ENCODE results near the gene GNRHR.
A peak's percentile ranks its signal among the peaks of the same experiment; 100 is the strongest.
"Not testable (repeated sequence)": the region's sequence is repeated elsewhere in the genome, so short reads cannot be mapped to it uniquely, and the experiment has no call there.

GNRHR gene

DNA sequence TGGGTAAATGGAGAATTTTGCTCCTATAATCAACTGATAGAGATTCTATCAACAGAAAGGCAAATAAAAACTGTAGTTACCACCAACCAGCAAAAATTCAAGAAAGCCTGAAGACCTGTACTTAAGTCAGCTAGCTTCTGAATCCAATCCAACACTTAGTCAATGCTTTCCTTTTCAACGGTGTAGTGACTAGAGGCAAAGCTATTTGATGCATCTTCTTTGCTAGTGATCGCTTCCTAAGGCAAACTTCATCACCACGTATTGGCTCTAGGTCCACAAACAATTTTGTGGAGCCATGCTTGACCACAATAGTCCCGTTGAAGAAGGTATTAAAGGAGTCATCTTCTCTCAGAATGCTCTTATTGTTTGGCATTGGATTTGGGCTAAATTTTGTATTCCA is 28.2 kb downstream of the GNRHR start:
- no peak for DNase-seq

DNA sequence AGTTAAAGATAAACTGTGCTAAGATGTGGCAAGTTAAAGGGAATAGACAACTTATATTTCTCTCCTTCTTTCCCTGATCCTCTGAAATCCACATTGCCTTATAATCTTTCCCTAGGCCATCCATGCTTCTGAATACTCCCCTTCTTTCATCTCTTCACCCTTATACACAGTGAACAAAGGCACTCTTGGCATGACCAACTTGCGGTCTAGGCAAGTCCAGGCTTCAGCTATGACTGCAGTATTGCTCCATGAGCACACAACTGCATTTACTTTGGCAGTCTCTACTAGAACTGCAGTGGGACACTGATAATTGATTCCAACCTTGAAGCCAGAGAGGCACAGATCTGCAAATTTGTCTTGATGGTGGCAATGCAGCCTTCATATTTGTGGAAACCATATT is 29.1 kb downstream of the GNRHR start:
- no peak for DNase-seq

DNA sequence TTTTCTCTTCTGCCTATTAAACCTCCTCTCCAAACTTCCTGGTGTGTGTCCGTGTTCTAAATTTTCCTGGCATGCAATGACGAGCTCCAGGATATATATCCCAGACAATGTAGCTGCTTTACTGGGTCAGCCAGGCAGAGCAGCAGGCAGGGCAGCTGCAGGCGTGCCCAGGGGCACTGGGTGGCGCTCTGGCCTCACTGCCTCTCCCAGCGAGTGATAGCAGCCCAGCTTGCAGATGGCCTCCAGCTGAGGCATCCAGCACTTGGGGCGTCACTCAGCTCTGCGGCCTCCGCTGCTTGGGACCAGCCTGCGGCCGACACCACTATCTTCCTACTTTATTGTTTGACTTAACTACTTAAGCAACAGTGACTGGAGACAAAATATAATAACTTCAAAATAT is 30.2 kb downstream of the GNRHR start:
- no peak for DNase-seq

DNA sequence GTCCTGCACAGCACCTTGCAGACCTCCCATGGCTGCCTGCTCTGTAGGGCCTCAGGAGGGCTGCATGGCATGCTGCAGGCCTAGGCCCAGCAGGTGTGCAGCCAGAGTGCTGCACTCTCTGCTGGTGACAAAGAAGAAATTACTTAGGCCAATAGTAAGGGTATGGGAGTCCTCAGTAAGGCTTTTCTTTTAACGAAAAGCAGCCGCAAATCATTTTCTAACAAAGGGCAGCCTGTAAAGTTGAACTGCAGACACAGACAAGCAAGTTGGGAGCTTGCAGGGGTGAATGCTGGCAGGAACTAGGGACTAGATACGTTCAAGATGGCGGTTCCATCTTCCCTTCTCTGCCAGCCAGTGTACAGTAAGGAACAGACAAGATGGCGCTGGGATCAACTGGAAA is 30.8 kb downstream of the GNRHR start:
- DNase-seq, result no peak

DNA sequence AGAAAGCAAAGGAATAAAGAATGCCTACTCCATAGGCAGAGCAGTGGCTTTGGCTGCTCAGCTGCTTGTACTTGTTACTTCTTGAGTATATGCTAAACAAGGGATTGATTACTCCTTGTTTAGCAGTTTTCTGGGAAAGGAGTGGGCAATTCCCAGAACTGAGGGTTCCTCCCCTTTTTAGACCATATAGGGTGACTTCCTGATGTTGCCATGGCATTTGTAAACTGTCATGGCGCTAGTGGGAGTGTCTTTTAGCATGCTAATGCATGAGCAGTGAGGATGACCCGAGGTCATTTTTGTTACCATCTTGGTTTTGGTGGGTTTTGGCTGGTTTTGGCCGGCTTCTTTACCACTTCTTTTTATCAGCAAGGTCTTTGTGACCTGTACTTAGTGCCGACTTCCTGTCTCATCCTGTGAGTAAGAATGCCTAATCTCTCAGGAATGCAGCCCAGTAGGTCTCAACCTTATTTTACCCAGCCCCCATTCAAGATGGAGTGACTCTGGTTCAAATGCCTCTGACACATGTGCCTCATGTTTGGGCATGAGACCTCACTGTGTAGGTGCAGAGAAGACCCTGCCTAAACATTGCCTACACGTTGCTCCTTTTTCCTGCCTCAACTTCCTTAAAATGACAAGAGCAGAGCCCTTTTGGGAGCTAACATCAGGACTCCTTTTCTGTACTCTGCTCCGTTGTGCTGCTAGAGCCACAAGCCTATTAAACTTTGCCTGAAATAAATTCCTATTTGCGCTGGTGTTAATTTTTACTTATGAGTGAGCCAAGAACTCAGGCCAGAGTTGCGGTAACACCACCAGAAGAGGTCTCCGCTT is 32.2 kb downstream of the GNRHR start:
- no peak for DNase-seq

DNA sequence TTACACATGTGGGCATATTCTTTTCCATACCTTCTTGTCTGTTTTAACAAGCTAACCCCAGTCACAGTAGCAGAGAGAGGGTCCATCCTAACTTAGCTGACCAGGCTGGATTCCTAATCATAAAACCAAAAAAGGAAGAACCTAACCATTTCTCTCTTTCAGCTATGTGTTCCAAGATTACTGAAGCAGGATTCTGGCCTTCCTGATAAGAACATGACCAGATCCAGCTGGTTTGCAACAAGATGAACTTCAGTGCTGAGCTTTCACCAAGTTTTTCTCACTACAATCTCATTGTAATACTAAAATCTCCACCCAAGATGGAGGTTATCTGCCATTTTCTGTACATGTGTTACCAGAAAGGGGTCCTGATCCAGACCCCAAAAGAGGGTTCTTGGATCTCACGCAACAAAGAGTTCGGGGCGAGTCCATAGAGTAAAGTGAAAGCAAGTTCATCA is 32.8 kb downstream of the GNRHR start:
- DNase-seq, result no peak

DNA sequence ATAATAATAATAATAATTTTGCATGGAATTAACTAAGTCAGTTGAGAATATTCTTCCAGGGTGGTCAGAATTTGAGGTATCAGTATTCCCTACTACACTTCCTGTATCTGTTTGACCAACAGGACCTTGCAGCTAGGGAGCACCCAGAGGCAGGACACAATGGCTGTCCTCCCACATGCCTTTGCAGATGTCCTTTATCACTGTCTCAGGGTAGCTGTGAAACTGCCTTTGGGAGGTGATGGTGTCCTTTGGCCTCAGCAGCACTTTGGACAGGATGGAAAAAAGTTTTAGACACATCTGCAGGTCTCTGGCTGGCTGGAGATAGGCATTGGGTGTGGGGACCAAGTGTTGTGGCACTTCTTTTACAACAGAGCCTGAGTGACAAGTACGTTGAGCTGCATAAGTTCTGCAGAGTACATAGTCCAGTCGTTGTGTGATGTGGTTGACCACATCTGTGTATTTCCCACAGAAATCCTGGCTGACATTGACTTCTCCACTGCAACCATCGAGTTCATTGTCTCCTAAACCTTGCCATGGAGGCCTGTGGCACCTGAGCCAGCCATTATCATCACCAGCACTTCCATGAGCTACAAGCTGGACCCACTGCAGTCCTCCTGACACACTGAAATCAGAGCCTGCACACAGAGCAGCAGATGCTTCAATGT is 34.1 kb downstream of the GNRHR start:
- DNase-seq, result no peak

DNA sequence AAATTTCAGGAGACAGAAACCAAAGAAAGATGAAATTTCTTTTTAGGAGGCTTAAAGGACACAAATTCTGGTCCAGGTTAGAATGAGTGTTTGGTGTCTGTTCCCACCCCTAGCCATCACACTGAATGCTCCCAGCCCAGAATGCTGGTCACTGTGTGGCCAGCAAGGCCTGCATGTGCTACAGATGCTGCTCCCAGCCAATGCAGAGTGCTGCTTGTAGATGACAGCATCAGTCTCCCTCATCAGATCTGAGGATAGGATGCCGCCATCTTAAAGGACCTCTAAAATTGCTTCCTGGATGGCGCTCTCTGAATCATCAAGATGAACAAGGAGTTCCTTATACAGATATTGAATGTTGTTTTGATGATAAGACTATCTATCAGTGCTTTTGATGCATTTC is 35.3 kb downstream of the GNRHR start:
- DNase-seq, result no peak

DNA sequence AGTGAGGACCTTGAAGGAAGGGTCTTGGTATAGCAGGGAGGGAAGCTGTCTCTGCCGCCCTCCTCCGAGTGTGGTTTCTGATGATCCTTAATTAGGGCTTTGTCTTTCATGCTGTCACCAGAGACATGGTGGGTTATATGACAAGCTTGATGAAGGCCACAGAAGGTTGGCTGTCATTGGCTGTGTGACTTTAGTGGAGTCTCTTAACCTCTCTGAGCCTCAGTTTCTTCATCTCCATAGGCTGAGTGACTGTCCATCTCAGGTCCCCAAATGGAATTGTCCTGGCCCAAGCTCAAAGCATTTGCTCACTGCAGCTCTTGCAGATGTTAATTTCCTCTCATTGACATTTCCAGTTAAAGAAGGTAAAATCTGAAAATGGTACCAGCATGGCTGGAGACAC is 36.6 kb downstream of the GNRHR start:
- DNase-seq, result no peak

DNA sequence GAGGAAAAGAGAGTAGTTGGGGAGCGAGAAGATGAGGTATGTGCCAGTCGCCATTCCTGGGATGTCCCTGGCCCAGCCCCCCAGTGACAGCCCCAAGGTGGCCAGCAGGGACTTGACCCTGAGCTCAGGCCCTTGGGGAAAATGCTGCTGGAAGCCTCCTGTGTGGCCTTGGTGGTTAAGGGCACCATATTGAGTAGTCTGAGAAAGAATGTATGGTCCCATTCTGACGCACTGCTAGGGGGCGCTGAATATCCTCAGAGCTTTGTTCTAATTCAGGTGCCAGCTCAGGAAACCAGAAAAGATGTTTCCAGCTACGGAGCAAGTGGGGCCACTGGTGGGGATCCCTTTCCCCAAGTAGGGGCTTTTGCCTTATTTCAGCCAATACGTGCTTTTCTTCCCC is 39.2 kb downstream of the GNRHR start:
- no peak for DNase-seq

DNA sequence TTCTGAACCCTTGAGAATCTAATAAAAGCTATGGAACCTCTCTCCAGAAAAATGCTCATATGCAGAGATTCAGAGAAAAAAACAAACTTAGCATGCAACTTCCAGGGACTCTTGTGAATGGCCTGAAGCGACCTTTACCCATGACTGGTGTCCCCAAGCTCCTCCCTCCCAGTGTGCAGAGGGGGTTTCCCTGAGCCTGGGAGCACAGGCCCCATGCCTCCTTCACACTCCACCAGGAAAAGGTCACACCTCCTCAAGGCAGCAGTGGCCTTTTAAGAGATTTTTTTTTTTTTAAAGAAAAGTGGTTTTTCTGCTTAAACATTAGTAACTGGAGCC is 40.0 kb downstream of the GNRHR start:
- DNase-seq, result peak; percentile 43

DNA sequence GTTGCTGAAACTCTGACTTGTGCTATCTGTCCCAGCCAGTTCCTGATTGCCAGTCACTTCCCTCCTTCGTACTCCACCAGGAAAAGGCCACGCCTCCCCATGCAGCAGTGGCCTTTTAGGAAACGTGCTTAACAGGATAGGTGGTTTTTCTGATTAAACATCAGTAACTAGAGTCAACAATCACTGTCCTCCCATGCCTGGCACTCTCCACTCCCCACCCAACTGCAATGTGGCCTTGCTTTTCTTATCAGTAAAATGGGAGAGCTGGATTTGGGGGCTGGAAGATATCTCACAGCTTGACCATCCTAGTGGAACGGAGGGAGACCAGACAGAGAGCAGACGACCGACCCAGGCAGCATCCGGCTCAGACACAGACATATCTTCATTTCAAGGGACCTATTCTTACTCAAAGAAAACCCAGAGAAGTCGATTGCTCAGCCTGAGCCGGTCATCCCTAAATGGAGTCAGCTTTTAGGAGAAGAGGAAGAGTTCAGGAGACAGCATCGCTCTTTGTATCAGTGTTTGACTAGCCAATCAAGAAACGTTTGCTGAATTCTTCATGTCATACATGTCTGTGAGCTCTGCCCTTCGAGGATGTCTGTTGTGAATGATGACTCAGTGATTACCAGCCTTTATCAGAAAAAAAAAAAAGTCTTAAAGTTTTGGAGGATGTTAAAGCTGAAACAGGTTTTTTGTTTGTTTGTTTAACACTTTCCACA is 40.5 kb downstream of the GNRHR start:
- no peak for DNase-seq

DNA sequence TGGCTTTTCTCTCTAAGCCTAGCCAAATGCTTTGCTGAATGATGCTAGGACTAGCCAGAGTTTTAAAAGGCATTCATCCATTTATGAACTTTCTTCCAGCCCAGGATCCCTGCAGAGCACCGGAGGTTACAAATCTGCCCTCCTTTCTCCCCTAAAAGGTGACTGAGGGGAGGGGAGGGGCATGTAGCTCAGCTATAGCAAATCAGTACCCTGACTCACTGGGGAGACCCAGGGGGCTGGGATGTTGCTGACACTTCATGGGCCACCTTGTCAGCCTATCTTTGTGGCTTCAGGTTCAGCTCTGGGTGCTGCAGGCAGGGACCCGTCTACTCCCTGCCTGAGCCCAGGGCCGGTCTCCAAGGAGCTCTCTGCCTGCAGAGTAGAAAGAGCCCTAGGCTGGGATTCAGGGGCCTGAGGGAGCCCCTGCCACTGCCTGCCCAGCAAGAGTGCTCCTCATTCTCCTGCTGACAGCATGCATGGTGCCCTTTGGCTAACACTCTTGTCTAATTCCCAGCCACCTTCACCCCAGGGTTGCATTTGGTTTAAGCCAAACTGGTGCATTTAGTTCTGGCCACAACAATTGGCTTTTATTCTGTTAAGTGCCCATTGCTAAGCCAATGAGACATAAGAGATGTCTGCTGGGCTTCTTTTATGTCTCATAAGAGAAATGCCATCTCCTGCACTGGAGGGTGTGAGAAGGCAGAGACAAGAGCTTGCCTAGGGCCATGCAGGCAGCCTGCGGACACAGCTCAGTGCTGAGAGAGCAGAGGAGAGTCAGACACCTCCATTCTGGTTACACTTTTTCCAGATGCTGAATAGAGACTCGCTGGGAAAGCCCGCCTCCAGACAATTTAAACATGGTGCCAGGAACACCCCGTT is 41.3 kb downstream of the GNRHR start:
- no peak for DNase-seq

DNA sequence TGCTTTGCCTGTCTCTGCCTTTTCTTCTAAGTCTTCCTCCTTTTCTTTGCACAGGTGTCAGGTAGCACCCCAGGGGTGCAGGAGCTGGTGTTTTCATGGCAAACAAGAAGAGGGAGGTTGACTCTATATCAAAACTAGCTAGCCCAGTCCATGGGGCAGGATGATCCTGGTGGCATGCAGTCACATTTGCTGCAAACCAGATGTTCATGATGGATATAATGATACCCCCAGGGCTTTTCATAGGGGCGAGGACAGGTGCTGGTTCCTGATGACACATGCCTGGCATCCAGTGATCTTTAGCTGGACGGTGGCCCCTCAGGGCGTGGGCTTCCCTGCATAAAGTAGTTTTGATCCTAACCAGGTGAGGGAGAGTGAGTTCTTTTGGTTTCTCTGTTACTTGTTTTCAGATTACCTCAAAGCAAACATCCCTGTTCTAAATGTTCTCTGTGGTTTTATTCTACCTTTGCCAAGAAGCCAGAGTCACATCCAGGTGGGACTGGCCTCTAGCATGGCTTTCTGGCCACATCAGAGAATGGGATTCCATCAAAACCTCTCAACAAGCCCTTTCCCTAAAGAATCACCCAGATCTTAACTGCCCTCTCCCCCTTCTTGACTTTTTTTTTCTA is 42.1 kb downstream of the GNRHR start:
- DNase-seq, result no peak

DNA sequence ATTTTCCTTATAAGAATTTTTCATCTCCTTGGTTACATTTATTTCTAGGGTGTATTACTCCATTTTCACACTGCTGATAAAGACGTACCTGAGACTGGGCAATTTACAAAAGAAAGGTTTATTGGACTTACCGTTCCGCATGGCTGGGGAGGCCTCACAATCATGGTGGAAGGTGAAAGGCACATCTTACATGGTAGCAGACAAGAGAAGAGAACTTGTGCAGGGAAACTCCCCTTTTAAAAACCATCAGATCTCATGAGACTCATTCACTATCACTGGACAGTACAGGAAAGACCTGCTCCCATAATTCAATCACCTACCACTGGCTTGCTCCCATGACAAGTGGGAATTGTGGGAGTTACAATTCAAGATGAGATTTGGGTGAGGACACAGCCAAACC is 47.5 kb downstream of the GNRHR start:
- not testable (repeated sequence) for DNase-seq

DNA sequence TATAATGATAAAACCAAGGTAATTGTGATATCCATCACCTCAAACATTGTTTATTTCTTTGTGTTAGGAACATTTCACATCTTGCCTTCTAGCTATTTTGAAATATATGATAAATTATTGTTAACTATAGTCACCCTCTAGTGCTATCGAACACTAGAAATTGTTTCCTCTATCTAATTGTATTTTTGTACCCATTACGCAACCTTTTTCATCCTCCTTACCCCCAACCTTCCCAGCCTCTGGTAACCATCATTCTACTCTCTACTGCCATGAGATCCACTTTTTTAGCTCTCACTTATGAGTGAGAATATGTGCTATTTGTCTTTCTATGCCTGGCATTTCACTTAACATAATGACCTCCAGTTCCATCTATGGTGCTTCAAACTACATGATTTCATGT is 49.3 kb downstream of the GNRHR start:
- DNase-seq, result no peak

DNA sequence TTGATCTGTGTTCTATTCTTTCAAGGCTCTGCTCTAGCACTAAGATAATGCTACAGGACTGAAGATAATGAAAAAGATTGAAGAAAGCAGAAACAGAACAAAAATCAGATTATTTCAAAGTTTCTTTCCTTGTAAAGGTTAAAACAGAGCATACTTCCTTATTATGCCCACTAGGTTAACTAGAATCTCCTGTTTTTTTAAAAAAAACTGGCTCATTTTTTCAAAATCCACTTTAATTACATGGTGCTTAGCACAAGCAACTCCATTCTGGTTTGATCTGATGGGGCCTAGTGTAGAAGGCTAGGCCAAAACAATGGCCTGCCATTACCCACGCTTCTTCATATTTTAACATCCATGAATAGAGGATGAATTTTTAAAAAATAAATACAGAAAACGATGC is 52.0 kb downstream of the GNRHR start:
- DNase-seq, result no peak

DNA sequence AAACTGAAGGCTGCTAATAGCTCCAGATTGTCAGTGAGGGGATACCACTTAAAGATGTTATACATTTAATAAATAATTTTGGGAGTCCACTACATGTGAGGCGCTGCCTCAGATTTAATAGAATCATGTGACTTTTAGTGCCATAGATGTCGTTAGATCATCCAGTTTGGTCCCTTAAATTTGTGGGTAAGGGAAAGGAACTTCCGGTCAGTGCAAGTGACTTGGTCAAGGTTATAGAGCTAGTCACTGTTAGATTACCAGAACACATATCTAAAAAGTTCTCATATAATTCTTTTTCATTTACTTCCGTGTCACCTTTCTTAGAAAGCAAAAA is 52.7 kb downstream of the GNRHR start:
- no peak for DNase-seq

DNA sequence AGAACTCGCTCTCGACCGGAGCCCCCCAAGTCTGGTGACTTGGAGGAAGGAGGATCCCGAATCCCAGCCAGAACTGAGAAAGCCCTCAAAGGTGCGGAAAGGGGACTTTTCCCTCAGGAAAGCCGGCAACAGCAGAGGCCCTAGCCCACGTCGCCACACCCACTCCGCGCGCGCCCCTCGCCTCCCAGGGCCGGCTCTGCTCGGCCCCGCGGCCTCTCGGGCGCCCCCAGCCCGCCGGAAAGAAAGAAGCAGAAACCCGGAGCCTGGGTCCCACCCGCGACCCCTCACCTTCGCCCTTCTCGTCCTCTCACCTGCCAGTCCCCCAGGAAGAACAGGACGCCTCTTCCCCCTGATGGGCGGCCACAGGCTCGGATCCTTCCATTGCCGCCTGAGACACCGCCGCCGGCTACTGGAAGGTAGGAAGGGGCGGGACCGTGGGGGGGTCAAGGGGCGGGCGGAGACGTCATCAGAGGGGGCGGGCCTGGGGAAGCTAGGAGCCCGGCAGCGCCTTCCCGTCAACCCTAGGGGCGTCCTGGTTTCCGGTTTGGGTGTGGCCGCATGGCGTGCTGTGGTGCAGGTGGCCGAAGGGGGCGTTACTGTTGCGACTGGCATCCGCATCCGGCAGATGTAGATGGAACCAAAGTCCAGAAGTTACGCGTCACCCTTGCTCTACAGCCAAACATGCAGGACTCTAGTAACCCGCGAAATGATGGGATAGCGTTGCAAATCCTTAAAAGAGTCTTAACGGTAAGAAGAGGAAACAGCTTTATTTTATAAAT is 53.3 kb downstream of the GNRHR start, which contains the start of gene UBA6:
Gene UBA6 (minus strand): TSS at position 418 of the 779 bp plus-strand sequence. CDS start 36 bp downstream, at position 382.
- DNase-seq, result peak; percentile 94

DNA sequence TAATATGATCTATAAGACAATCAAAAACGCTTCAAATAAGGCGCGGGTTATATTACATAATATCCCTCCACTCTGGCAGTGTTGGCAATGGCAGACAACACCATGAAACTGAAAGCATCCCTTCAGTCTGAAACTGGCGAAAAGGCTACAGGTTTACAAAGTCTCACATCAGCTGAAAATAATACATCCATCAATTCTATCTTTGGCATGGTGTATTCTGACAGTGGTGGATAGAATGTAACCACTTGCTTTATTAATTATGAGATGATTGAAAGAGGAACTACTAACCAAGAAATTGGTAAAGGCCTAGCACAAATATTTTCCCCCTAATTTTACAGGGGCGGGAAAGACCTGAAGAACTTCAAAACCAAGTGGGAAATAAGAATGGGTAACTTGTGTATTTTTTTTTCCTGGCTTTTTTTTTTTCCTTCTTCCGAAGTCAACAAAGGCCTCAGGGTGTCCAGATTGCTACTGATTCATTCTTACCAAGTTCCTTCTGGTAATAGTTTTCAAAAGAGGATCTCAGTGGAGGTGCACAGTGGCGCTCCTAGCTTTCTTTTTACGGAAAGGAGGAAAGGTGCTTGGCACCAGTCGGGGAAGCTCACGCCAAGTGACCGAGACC is 54.0 kb downstream of the GNRHR start:
- no peak for DNase-seq

DNA sequence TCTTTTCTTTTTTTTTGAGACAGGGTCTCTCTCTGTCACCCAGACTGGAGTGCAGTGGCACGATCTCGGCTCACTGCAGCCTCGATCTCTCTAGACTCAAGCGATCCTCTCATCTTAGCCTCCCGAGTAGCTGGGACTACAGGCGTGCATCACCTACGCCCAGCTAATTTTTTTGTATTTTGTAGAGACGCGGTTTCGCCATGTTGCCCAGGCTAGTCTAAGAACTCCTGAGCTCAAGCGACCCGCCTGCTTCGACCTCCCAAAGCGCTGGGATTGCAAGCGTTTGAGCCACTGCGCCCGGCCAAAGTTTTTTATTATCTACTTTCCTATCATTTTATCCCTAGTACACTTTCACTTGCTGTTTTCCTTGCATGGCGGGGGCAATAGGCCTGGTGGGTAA is 54.6 kb downstream of the GNRHR start:
- no peak for DNase-seq

Measured in activated CD4-positive, CD25-positive, alpha-beta regulatory T cell treated with anti-CD3 and anti-CD28 coated beads, Interleukin-2, amount 50 U/mL, for 72 hours (primary cell).